Progenitor cell of endocrine pancreas (in vitro differentiated cells): ENCODE measurements around the gene ADARB2. TPM values are rescaled to one million over a fixed set of nuclear protein-coding genes. Genes with fewer than 3 reads are reported as not detected.

Experiments used
- DNase-seq: peaks from one replicate; pipeline ENCODE4 v3.0.0; 2021; ENCODE audit warnings: low spot score; ENCODE audit not compliant: unreplicated experiment
- H3K27ac Mint-ChIP-seq: 2 replicates; pipeline ENCODE4 v1.8.0; 2021; ENCODE audit warnings: mild to moderate bottlenecking, moderate library complexity, mixed read lengths
- H3K27me3 Mint-ChIP-seq: 2 replicates; pipeline ENCODE4 v1.8.0; 2021; ENCODE audit warnings: mixed read lengths
- H3K36me3 Mint-ChIP-seq: 2 replicates; pipeline ENCODE4 v1.8.0; 2022; ENCODE audit warnings: mixed read lengths; ENCODE audit not compliant: insufficient read depth
- H3K4me1 Mint-ChIP-seq: 2 replicates; pipeline ENCODE4 v1.8.0; 2021; ENCODE audit warnings: low read depth, mixed read lengths
- H3K4me3 Mint-ChIP-seq: 2 replicates; pipeline ENCODE4 v1.8.0; 2021; ENCODE audit warnings: low read depth, mild to moderate bottlenecking, moderate library complexity, mixed read lengths
- H3K9me3 Mint-ChIP-seq: 2 replicates; pipeline ENCODE4 v1.8.0; 2021; ENCODE audit warnings: low read depth, mixed read lengths
- total RNA-seq: library from RNA; stranded (reverse); gene quantifications from 2 replicates; pipeline ENCODE4 v1.2.1, GENCODE V29; 2021
- TF ChIP-seq, protein P1 (sequence below): fragments of 200-600 bp; sonication (generic); IDR thresholded peaks from one replicate; pipeline ENCODE4 v1.5.0; 2021; ENCODE audit warnings: antibody characterized with exemption, mild to moderate bottlenecking; ENCODE audit not compliant: unreplicated experiment

ADARB2 gene
- total RNA-seq, 1 donor from 2014 or later, result 1.3 TPM

DNA sequence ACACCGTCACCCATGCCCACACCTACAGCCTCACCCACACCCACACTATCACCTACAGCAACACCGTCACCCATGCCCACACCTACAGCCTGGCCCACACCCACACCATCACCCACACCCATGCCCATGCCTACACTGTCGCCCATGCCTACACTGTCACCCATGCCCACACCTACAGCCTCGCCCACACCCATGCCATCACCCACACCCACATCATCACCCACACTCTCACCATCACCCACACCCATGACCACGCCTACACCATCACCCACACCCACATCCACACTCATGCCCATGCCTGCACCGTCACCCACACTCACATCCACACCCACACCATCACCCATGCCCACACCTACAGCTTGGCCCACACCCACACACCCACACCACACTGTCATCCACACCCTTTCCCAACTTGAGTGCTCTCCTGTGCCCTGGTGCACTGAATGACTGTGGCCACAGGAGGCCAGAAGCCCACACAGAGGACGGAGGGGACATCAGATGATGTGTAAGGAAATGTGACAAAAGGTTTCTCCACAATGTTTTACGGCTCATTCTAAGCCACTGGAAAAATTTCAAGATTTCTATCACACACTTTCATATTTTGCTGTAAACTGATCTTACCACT, 527.9 kb downstream of the ADARB2 start:
- Mint-ChIP-seq H3K9me3 (no peaks in the 10 kb centered on the region), H3K4me1 (no peaks in the 10 kb centered on the region), H3K27ac (no peak overlapping the region), H3K36me3 (no peaks in the 10 kb centered on the region), H3K4me3 (no peak overlapping the region), H3K27me3 (peaks cover 8% of the 10 kb centered on the region)
- no peak for DNase-seq
- TF ChIP-seq, protein P1, sequence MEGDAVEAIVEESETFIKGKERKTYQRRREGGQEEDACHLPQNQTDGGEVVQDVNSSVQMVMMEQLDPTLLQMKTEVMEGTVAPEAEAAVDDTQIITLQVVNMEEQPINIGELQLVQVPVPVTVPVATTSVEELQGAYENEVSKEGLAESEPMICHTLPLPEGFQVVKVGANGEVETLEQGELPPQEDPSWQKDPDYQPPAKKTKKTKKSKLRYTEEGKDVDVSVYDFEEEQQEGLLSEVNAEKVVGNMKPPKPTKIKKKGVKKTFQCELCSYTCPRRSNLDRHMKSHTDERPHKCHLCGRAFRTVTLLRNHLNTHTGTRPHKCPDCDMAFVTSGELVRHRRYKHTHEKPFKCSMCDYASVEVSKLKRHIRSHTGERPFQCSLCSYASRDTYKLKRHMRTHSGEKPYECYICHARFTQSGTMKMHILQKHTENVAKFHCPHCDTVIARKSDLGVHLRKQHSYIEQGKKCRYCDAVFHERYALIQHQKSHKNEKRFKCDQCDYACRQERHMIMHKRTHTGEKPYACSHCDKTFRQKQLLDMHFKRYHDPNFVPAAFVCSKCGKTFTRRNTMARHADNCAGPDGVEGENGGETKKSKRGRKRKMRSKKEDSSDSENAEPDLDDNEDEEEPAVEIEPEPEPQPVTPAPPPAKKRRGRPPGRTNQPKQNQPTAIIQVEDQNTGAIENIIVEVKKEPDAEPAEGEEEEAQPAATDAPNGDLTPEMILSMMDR, result no peak

DNA sequence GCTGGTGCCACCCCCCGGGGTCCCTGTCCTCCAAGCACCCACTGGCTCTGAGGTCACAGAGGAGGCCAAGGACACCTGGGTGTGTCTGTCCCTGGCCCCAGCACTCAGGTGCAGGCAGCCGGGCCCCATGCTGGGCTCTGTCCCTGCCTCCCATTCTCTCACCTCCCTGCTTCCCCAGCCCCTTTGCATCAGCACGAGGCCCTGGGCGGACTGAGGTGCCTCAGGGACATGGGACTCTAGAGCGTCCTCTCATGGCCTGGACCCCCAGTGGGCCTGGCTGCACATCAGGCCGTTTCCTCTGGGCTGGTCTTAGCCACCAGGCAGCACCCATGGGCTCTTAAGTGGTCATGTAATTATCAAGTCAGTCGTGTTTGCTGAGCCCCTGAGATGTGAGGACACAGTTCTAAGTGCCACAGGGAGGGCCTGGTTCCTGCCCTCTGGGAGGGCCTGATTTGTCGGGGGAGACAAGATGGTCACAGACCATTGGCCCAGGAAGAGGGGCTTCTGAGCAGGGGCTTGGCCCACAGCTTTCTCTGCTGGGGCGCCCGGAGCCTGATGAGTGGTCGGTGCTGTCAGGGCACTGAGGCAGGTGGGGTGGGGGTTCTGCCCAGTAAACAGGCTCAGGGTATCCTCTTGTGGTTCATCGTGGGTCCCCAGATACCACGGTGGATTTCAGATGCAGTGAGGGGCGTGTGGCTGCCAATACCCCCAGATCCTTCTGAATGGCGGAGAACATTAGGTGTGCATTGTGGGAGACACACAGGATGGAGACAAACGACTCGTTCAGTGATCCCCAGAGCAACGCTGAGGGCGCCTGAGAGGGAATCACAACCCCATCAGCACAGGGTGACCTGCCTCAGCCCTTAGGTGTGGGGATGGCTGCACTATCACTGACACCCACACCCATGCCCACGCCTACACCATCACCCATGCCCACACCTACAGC, 528.7 kb downstream of the ADARB2 start:
- no peak for DNase-seq
- Mint-ChIP-seq H3K9me3 (no peaks in the 10 kb centered on the region), H3K27ac (no peak overlapping the region), H3K4me3 (no peak overlapping the region), H3K4me1 (no peaks in the 10 kb centered on the region), H3K36me3 (no peaks in the 10 kb centered on the region), H3K27me3 (peaks cover 8% of the 10 kb centered on the region)
- TF ChIP-seq, protein P1, result no peak

DNA sequence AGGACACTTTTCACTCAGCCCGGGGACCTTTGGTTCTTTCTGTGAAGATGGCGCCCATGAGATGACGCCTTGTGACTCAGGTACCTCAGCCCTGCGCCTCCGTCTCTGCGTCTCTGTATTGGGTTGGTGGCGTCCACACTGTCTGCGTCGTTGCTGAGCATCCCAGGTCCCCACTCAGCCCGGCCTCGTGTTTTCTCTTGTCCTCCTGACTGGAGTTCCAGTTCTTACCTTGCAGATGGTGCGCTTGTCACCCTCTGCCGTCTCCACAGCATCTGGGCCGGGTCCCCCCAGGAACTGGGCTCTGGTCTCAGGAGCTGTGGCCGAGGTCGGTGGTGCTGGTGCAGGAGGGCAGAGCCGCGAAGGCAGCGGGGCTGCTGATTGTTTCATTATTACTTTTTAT, 530.7 kb downstream of the ADARB2 start:
- H3K4me1 Mint-ChIP-seq, result peaks cover 8% of the 10 kb centered on the region
- H3K36me3 Mint-ChIP-seq, result no peaks in the 10 kb centered on the region
- H3K4me3 Mint-ChIP-seq, result no peak overlapping the region
- H3K9me3 Mint-ChIP-seq, result no peaks in the 10 kb centered on the region
- no peak overlapping the region for H3K27ac Mint-ChIP-seq
- peaks cover 3% of the 10 kb centered on the region for H3K27me3 Mint-ChIP-seq
- TF ChIP-seq, protein P1, result no peak
- no peak for DNase-seq

- Mint-ChIP-seq H3K4me1 (peaks cover 8% of the 10 kb centered on the region), H3K36me3 (no peaks in the 10 kb centered on the region), H3K4me3 (no peak overlapping the region), H3K27me3 (peaks cover 2% of the 10 kb centered on the region), H3K27ac (no peak overlapping the region), H3K9me3 (no peaks in the 10 kb centered on the region)
- TF ChIP-seq, protein P1, result no peak
- no peak for DNase-seq
Measured at GRCh38 chr10:1206101-1206500, 531.2 kb downstream of the ADARB2 start.

DNA sequence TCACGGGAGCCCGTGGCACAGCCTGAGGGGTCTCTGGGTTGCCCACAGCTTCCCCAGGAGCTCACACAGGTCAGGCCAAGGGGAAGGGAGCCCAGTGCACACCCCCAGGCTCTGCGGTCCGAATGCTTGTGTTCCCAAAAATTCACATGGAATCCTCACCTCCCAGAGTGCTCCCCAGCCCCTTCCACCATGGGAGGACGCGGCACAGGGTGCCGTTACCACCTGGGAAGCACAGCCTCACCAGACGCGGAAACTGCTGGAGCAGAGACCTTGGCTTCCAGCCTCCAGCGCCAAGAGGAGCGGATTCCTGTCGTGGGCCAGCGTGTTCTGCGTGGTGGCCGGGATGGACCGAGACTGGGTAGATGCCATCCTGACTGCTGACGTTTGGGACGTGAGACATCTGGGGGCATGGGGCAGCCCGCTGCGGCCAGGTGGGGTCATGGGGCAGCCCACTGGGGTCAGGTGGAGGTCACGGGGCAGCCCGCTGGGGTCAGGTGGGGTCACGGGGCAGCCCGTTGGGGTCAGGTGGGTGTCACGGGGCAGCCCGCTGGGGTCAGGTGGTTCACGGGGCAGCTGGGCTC, 531.8 kb downstream of the ADARB2 start:
- Mint-ChIP-seq H3K36me3 (no peaks in the 10 kb centered on the region), H3K4me1 (peaks cover 8% of the 10 kb centered on the region), H3K4me3 (no peak overlapping the region), H3K9me3 (no peaks in the 10 kb centered on the region), H3K27ac (no peak overlapping the region), H3K27me3 (peaks cover 4% of the 10 kb centered on the region)
- no peak for DNase-seq
- TF ChIP-seq, protein P1, result no peak
